Activated T-helper 17 cell treated with anti-CD3 and anti-CD28 coated beads, Interleukin-2, amount 50 U/mL, for 72 hours (primary cell): ENCODE data around the gene PSEN1. TPM values are rescaled to one million over a fixed set of nuclear protein-coding genes. Genes with fewer than 3 reads are reported as not detected.

Source experiments
- ATAC-seq: fragments of 150-1000 bp; cut with Tn5 transposase; replicated peaks from 2 replicates; pipeline ENCODE4 v1.10.0; 2021; ENCODE audit warnings: mild to moderate bottlenecking, moderate library complexity
- H3K27ac Mint-ChIP-seq: one replicate; pipeline ENCODE4 v1.8.0; 2022; ENCODE audit warnings: mixed read lengths
- H3K27me3 Mint-ChIP-seq: one replicate; pipeline ENCODE4 v1.8.0; 2022; ENCODE audit warnings: mixed read lengths
- H3K36me3 Mint-ChIP-seq: one replicate; pipeline ENCODE4 v1.8.0; 2022; ENCODE audit warnings: low read depth, mild to moderate bottlenecking, mixed read lengths
- H3K4me1 Mint-ChIP-seq: one replicate; pipeline ENCODE4 v1.8.0; 2022; ENCODE audit warnings: mixed read lengths
- H3K4me3 Mint-ChIP-seq: one replicate; pipeline ENCODE4 v1.8.0; 2022; ENCODE audit warnings: mild to moderate bottlenecking, mixed read lengths
- H3K9me3 Mint-ChIP-seq: one replicate; pipeline ENCODE4 v1.8.0; 2022; ENCODE audit warnings: mixed read lengths
- total RNA-seq, 2 donors: library from RNA; stranded (reverse); gene quantifications; one replicate each; pipeline ENCODE4 v1.2.3, GENCODE V29; 2022

PSEN1 gene
- total RNA-seq, 2 donors from 2014 or later = 33.8 to 37.8 TPM

- Mint-ChIP-seq H3K36me3 (peaks cover 95% of the 10 kb centered on the region), H3K27me3 (no peaks in the 10 kb centered on the region), H3K27ac (no peak overlapping the region), H3K9me3 (no peaks in the 10 kb centered on the region), H3K4me1 (peaks cover 9% of the 10 kb centered on the region), H3K4me3 (no peak overlapping the region)
- no peak for ATAC-seq
Observed at GRCh38 chr14:73217411-73217810, 81.1 kb downstream of the PSEN1 start.

DNA sequence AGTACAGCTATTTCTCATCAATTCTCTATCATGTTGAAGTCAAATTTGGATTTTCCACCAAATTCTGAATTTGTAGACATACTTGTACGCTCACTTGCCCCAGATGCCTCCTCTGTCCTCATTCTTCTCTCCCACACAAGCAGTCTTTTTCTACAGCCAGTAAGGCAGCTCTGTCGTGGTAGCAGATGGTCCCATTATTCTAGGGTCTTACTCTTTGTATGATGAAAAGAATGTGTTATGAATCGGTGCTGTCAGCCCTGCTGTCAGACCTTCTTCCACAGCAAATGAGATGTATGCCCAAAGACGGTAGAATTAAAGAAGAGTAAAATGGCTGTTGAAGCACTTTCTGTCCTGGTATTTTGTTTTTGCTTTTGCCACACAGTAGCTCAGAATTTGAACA is 83.8 kb downstream of the PSEN1 start:
- no peak for ATAC-seq
- H3K4me1 Mint-ChIP-seq = peaks cover 17% of the 10 kb centered on the region
- peak overlapping the region; percentile 67 for H3K27ac Mint-ChIP-seq
- H3K36me3 Mint-ChIP-seq = peaks cover 95% of the 10 kb centered on the region
- H3K9me3 Mint-ChIP-seq = no peaks in the 10 kb centered on the region
- no peaks in the 10 kb centered on the region for H3K27me3 Mint-ChIP-seq
- H3K4me3 Mint-ChIP-seq = no peak overlapping the region

GRCh38 chr14:73220634-73221033 is 84.3 kb downstream of the PSEN1 start:
- peaks cover 17% of the 10 kb centered on the region for H3K4me1 Mint-ChIP-seq
- peak overlapping the region; percentile 67 for H3K27ac Mint-ChIP-seq
- peaks cover 96% of the 10 kb centered on the region for H3K36me3 Mint-ChIP-seq
- H3K4me3 Mint-ChIP-seq = no peak overlapping the region
- no peak for ATAC-seq
- H3K9me3 Mint-ChIP-seq = no peaks in the 10 kb centered on the region
- H3K27me3 Mint-ChIP-seq = no peaks in the 10 kb centered on the region

GRCh38 chr14:73221945-73222344 is 85.6 kb downstream of the PSEN1 start:
- Mint-ChIP-seq H3K27ac (peak overlapping the region; percentile 86), H3K4me3 (peak overlapping the region; percentile 47), H3K36me3 (peaks cover 97% of the 10 kb centered on the region), H3K9me3 (no peaks in the 10 kb centered on the region), H3K27me3 (no peaks in the 10 kb centered on the region), H3K4me1 (peaks cover 17% of the 10 kb centered on the region)
- peak; percentile 51 for ATAC-seq

GRCh38 chr14:73223049-73223448 is 86.7 kb downstream of the PSEN1 start:
- Mint-ChIP-seq H3K27ac (peak overlapping the region; percentile 86), H3K36me3 (peaks cover 88% of the 10 kb centered on the region), H3K27me3 (no peaks in the 10 kb centered on the region), H3K4me3 (peak overlapping the region; percentile 47), H3K4me1 (peaks cover 17% of the 10 kb centered on the region), H3K9me3 (no peaks in the 10 kb centered on the region)
- ATAC-seq = peak; percentile 86

- ATAC-seq = no peak
- H3K4me1 Mint-ChIP-seq = peaks cover 17% of the 10 kb centered on the region
- peaks cover 79% of the 10 kb centered on the region for H3K36me3 Mint-ChIP-seq
- no peak overlapping the region for H3K27ac Mint-ChIP-seq
- no peaks in the 10 kb centered on the region for H3K9me3 Mint-ChIP-seq
- H3K27me3 Mint-ChIP-seq = no peaks in the 10 kb centered on the region
- no peak overlapping the region for H3K4me3 Mint-ChIP-seq
Observed at GRCh38 chr14:73225496-73225895, 89.2 kb downstream of the PSEN1 start.

DNA sequence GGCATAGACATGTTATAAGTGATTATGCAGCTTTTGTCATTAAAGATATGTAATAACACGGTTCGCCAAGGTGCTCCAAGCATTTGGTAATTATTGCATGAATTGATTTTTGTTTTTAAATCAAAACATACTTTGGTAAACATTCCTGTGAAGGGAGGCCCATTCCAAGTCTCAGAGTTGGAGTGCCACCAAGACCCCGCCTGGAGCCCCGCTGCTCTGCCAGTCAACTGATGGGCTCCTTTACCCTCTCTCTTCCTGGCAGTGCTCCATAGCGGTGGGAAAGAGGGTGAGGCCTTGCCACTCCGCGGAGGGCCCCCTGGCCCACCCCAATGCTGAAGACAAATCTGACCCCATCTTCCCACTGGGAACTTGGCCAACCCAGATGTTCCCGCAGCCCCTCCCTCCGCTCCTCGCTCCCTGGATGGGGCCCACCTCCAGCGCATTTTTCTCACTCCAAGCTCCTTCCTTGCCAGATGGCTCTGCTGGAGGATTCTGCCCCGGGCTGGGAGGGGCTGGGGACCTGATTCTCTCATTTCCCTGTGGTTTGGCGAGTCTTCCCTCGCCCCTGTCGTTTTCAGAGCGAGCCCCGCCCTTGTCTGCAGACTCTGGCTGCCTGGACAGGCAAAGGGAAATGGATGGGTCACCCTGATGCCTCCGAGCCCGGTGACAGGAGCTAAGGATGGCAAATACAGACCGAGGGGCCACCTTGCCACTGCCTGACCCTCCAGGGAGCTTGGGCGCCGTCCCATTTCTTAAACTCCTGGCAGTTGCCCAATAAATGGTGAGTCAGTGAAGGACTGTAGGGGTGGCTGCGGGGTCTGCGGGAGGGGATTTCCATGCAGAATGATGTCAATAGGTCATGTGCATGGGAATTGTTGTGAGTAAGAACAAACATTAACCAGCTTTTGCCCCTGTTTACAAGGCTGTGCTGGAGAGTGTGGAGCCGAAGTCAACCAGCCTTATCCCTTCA is 91.8 kb downstream of the PSEN1 start:
- H3K36me3 Mint-ChIP-seq = peaks cover 54% of the 10 kb centered on the region
- H3K27me3 Mint-ChIP-seq = no peaks in the 10 kb centered on the region
- H3K4me1 Mint-ChIP-seq = peaks cover 2% of the 10 kb centered on the region
- ATAC-seq = no peak
- no peak overlapping the region for H3K4me3 Mint-ChIP-seq
- no peaks in the 10 kb centered on the region for H3K9me3 Mint-ChIP-seq
- H3K27ac Mint-ChIP-seq = no peak overlapping the region

GRCh38 chr14:73230051-73230450 is 93.7 kb downstream of the PSEN1 start:
- Mint-ChIP-seq H3K27me3 (peaks cover 13% of the 10 kb centered on the region), H3K4me3 (no peak overlapping the region), H3K4me1 (no peaks in the 10 kb centered on the region), H3K9me3 (no peaks in the 10 kb centered on the region), H3K36me3 (peaks cover 37% of the 10 kb centered on the region), H3K27ac (no peak overlapping the region)
- no peak for ATAC-seq

DNA sequence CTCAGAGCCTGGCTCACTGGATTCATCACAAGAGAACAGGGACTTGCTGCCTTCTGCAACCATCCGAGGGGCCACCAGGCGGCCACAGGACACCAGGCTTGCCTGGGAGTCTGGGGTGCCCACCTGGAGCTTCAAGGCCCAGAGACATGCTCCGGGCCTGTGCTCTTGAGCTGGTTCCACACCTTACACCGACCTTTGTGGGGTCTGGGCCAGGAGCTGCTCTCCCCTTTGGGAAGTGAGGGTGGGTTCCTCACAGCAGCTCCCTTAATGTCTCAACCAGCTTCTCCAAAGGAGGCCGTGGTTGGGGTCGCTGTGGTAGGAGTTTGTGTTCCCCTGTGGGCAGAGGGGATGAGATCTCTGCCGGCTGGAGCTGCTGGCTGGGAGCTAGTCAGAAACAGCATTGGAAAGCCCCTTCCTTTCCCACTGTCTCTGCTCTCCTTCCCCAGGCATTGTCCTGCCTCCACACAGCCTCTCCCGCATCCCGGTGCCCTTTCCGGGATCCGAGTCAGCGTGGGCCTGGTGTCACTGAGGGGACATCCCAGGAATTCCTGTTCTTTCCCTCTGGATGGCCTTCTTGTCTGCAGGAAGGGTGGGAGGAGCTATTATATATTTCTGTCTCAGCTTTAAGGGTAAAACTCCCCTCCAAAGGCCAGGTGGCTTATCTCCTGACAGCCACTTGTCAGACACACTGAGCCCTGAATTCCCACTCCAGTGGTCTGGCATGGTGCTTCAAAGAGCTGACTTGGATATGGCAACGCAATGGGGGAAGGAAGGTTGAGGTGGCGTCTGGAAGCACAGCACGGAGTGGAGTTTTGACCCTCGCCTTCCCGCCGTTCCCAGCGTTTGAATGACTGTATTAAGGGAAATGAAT is 95.9 kb downstream of the PSEN1 start:
- peak; percentile 12 for ATAC-seq

GRCh38 chr14:73232984-73233383 is 96.7 kb downstream of the PSEN1 start:
- ATAC-seq = no peak
- Mint-ChIP-seq H3K27me3 (peaks cover 33% of the 10 kb centered on the region), H3K9me3 (no peaks in the 10 kb centered on the region), H3K36me3 (peaks cover 16% of the 10 kb centered on the region), H3K4me3 (no peak overlapping the region), H3K27ac (no peak overlapping the region), H3K4me1 (peaks cover 4% of the 10 kb centered on the region)

More for the DNA sequence above, 95.9 kb downstream of the PSEN1 start:
- peaks cover 4% of the 10 kb centered on the region for H3K4me1 Mint-ChIP-seq
- H3K9me3 Mint-ChIP-seq = no peaks in the 10 kb centered on the region
- H3K4me3 Mint-ChIP-seq = no peak overlapping the region
- H3K27ac Mint-ChIP-seq = no peak overlapping the region
- H3K27me3 Mint-ChIP-seq = peaks cover 33% of the 10 kb centered on the region
- peaks cover 17% of the 10 kb centered on the region for H3K36me3 Mint-ChIP-seq

DNA sequence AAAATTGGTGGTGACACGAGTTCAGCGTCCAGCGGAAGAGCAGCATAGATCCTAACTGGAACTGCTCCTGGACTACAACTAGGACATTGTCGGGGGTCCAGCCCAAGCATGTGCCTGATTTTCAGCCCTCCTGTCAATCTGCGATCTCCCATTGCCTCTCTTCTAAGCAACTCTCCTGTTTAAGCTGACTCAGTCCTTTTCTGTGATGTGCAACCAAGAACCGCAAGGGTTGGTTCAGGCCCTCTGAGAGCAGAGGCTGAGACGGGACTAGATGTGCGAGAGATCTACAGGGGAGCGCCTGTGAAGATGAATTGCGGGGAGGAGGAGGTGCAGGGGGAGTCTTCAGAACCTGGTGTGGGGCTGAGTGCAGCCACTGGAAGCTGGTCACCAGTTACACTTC is 97.3 kb downstream of the PSEN1 start:
- Mint-ChIP-seq H3K27me3 (peaks cover 36% of the 10 kb centered on the region), H3K27ac (no peak overlapping the region), H3K4me1 (peaks cover 4% of the 10 kb centered on the region), H3K4me3 (no peak overlapping the region), H3K36me3 (peaks cover 11% of the 10 kb centered on the region), H3K9me3 (no peaks in the 10 kb centered on the region)
- ATAC-seq = no peak

- peaks cover 4% of the 10 kb centered on the region for H3K4me1 Mint-ChIP-seq
- H3K27ac Mint-ChIP-seq = no peak overlapping the region
- no peaks in the 10 kb centered on the region for H3K9me3 Mint-ChIP-seq
- peaks cover 40% of the 10 kb centered on the region for H3K27me3 Mint-ChIP-seq
- H3K4me3 Mint-ChIP-seq = no peak overlapping the region
- H3K36me3 Mint-ChIP-seq = peaks cover 7% of the 10 kb centered on the region
- ATAC-seq = no peak
Observed at GRCh38 chr14:73234029-73234428, 97.7 kb downstream of the PSEN1 start.

GRCh38 chr14:73234586-73235394 is 98.5 kb downstream of the PSEN1 start:
- Mint-ChIP-seq H3K27ac (no peak overlapping the region), H3K4me1 (peaks cover 4% of the 10 kb centered on the region), H3K27me3 (peaks cover 46% of the 10 kb centered on the region), H3K9me3 (no peaks in the 10 kb centered on the region), H3K36me3 (no peaks in the 10 kb centered on the region), H3K4me3 (no peak overlapping the region)
- no peak for ATAC-seq
